GM21390 (cell line): Measurements from ENCODE around the gene NT5DC2.
"Not testable (repeated sequence)": the region's sequence is repeated elsewhere in the genome, so short reads cannot be mapped to it uniquely, and the experiment has no call there.

Source experiments
- ATAC-seq: cut with Tn5 transposase; IDR thresholded peaks from one replicate; pipeline ENCODE4 v1.9.1; 2021; ENCODE audit not compliant: unreplicated experiment

Gene NT5DC2

GRCh38 chr3:52537726-52538421, 4.2 kb upstream of the NT5DC2 start:
- no peak for ATAC-seq

GRCh38 chr3:52537165-52537620, 3.5 kb upstream of the NT5DC2 start:
- no peak for ATAC-seq

GRCh38 chr3:52536369-52537164, 2.9 kb upstream of the NT5DC2 start, which contains the start of gene UQCC5:
Gene UQCC5 (plus strand): TSS chr3:52536605. CDS start chr3:52536756, 151 bp downstream.
- peak; percentile 84 for ATAC-seq

DNA sequence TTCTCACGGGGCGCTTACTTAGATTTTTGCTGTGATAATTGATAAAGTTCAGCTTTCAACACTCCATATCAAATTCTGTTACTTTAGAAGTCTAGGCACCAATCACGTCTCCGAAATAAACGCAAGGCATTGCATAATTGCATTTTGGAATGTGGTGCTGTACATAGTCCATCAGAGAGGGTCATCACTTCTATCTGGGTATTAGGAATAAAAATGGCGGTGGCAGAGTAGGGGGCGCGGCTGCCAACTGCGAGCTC, 2.4 kb upstream of the NT5DC2 start:
- ATAC-seq = no peak

GRCh38 chr3:52535411-52536111, 1.9 kb upstream of the NT5DC2 start:
- ATAC-seq = no peak

- ATAC-seq = no peak
These were observed 875 bp upstream of the NT5DC2 start for GRCh38 chr3:52534281-52535183.

- ATAC-seq = no peak
These were observed 627 bp downstream of the NT5DC2 start for GRCh38 chr3:52532838-52533622.

GRCh38 chr3:52532517-52532837, 1.2 kb downstream of the NT5DC2 start:
- no peak for ATAC-seq

GRCh38 chr3:52531860-52532516, 1.7 kb downstream of the NT5DC2 start:
- ATAC-seq = no peak

GRCh38 chr3:52530918-52531826, 2.5 kb downstream of the NT5DC2 start:
- ATAC-seq = no peak

DNA sequence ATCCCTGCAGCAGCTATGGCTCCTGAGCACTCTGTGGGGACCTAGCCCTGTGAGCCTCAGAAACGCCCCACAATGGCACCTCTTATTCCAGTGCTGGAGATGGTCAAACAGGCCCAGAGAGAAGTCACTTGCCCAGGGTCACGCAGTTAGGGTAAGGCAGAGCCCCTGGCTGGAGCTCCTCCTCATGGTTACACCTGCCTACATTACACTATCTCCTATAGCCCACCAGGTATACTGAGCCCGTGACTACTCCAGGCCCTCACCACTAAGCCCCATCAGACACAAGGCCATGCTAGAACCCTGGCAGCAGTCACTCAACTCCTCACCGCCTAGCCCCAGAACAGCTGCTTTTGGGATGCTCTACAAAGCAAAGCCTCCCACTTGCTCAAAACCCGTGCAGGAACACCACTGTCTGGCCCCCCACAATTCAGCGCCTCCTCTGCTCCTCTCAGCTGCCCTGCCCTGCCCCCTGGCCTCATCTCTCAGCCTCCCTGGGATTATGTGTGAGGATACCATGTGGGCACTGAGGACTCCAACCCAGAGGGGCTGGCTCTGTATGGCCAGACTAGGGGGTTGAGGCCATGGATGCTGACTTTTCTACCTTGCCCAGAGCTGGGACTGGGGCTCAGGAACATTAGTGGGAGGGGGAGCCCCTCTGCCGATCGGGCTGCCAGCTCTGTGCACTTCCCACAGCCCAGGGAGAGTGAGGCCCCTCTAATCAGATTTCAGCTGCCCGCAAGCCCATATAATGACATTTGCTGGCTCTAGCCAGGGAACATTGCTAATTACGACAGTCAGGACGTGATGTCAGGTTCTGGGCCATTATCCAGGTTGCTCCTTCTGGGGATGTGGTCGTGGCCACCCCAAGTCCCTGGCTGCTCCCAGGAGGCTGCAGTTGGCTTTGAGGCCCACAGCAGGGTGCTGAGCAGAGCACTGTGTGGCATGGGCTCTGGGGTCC, 4.0 kb downstream of the NT5DC2 start:
- ATAC-seq = no peak

GRCh38 chr3:52528586-52529375, 4.9 kb downstream of the NT5DC2 start:
- no peak for ATAC-seq

GRCh38 chr3:52527732-52528585, 5.7 kb downstream of the NT5DC2 start:
- ATAC-seq = no peak

DNA sequence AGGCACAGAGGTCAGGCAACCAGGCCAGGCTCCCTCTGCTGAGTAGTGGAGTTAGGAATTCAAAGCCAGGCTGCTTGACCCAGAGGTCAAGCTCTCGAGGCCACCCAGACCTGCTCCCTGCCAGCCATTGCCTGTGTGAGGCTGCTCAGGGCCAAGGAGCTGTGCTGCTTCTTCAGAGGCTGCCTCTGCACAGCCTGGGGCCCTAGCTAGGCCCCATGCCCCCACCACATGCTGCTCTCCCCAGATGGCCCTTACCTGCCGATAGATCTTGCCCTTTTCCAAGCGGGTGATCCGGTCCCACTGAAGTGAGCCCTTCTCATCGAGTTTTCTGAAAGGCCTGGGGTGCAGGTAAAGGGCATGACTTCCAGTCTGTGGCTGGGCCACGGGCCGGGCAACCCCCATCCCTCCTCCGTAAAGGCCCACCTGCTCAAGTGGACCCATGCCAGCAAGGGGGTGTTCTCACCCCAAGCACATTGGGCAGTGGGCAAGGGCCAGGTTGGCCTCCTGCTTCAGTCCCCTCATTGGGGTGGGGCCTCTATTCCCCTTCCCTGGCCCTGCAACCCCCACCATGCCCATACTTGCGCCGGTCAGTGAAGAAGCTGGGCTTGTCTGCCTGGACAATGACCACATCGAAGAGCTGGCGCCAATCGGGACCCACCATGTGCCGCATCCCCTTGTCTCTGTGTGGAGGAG, 6.5 kb downstream of the NT5DC2 start:
- no peak for ATAC-seq

DNA sequence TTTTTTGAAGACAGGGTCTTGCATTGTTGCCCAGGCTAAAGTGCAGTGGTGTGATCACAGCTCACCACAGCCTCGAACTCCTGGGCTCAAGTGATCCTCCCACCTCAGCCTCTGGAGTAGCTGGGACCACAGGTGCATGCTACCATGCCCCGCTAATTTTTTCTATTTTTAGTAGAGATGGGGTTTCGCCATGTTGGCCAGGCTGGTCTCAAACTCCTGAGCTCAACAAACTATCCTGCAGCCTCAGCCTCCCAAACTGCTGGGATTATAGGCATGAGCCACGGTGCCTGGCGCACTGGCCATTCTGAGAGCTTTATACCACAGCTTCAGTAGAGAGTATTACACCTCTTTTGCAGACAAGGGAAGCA, 7.0 kb downstream of the NT5DC2 start:
- ATAC-seq = not testable (repeated sequence)
